Myocyte (in vitro differentiated cells): ENCODE results near the gene CMTM2. TPM values are rescaled to one million over a fixed set of nuclear protein-coding genes. Genes with fewer than 3 reads are reported as not detected.
A peak's percentile ranks its signal among the peaks of the same experiment; 100 is the strongest.
"Not testable (repeated sequence)": the region's sequence is repeated elsewhere in the genome, so short reads cannot be mapped to it uniquely, and the experiment has no call there.

Experiments
- DNase-seq: peaks from one replicate; pipeline ENCODE4 v3.0.0-alpha.2; 2012; ENCODE audit warnings: low read depth
- total RNA-seq: library from RNA; depleted of rRNA; stranded (reverse); fragments of >200 nt; gene quantifications from 2 replicates; pipeline ENCODE4 v1.2.3, GENCODE V29; 2014

Gene CMTM2
- total RNA-seq, 1 donor from 2014 or later = not detected

- DNase-seq = peak; percentile 91
These were observed 26.7 kb upstream of the CMTM2 start, which contains the start of gene CKLF for GRCh38 chr16:66552286-66553177. Gene CKLF (plus strand): TSS chr16:66552576. CDS start chr16:66552716, 140 bp downstream.

- DNase-seq = no peak
These were observed 26.0 kb upstream of the CMTM2 start for GRCh38 chr16:66553223-66553622.

- DNase-seq = no peak
These were observed 25.2 kb upstream of the CMTM2 start for GRCh38 chr16:66554021-66554420.

- no peak for DNase-seq
These were observed 24.8 kb upstream of the CMTM2 start for GRCh38 chr16:66554495-66554894.

GRCh38 chr16:66560107-66560506, 19.2 kb upstream of the CMTM2 start:
- no peak for DNase-seq

GRCh38 chr16:66561381-66562080, 17.7 kb upstream of the CMTM2 start:
- DNase-seq = no peak

GRCh38 chr16:66562409-66562808, 16.9 kb upstream of the CMTM2 start:
- DNase-seq = no peak

- no peak for DNase-seq
These were observed 16.3 kb upstream of the CMTM2 start for GRCh38 chr16:66562986-66563385.

GRCh38 chr16:66563574-66564334, 15.5 kb upstream of the CMTM2 start:
- no peak for DNase-seq

- DNase-seq = no peak
These were observed 13.0 kb upstream of the CMTM2 start, which contains the start of gene CMTM1 for GRCh38 chr16:66566051-66566901. Gene CMTM1 (plus strand): TSS chr16:66566439. CDS start chr16:66566514, 75 bp downstream.

- not testable (repeated sequence) for DNase-seq
These were observed 12.0 kb upstream of the CMTM2 start for GRCh38 chr16:66567270-66567669.

- DNase-seq = no peak
These were observed 10.9 kb upstream of the CMTM2 start for GRCh38 chr16:66568355-66568754.

- DNase-seq = no peak
These were observed 10.1 kb upstream of the CMTM2 start for GRCh38 chr16:66569131-66569530.

- DNase-seq = peak; percentile 32
These were observed 9.3 kb upstream of the CMTM2 start for GRCh38 chr16:66569827-66570405.

- no peak for DNase-seq
These were observed 6.9 kb upstream of the CMTM2 start for GRCh38 chr16:66572356-66572755.

GRCh38 chr16:66574081-66574480, 5.2 kb upstream of the CMTM2 start:
- no peak for DNase-seq

- no peak for DNase-seq
These were observed 4.7 kb upstream of the CMTM2 start for GRCh38 chr16:66574531-66574930.

GRCh38 chr16:66575060-66575459, 4.2 kb upstream of the CMTM2 start:
- no peak for DNase-seq

- no peak for DNase-seq
These were observed 3.0 kb upstream of the CMTM2 start for GRCh38 chr16:66576296-66576695.

- peak; percentile 89 for DNase-seq
These were observed 1.4 kb downstream of the CMTM2 start for GRCh38 chr16:66580605-66581209.
